Adipocyte (in vitro differentiated cells): ENCODE measurements around the gene KIF21B.

ENCODE experiments used
- DNase-seq: peaks from one replicate; pipeline ENCODE4 v3.0.0-alpha.2; 2015; ENCODE audit warnings: low read depth
- H3K27me3 ChIP-seq: replicated peaks from 2 replicates; pipeline ENCODE4 v1.7.0; 2013; ENCODE audit warnings: mild to moderate bottlenecking, low read length, moderate library complexity; ENCODE audit not compliant: control insufficient read depth, insufficient read depth
- H3K36me3 ChIP-seq: 2 replicates; pipeline ENCODE4 v1.7.0; 2013; ENCODE audit warnings: low read length, mild to moderate bottlenecking, moderate library complexity; ENCODE audit not compliant: control insufficient read depth, insufficient read depth, severe bottlenecking
- H3K4me1 ChIP-seq: 2 replicates; pipeline ENCODE4 v1.7.0; 2013; ENCODE audit warnings: mild to moderate bottlenecking, low read length, moderate library complexity; ENCODE audit not compliant: control insufficient read depth, insufficient read depth
- H3K4me3 ChIP-seq: 2 replicates; pipeline ENCODE4 v1.7.0; 2013; ENCODE audit warnings: mild to moderate bottlenecking, low read length, moderate library complexity
- H3K9ac ChIP-seq: 2 replicates; pipeline ENCODE4 v1.7.0; 2013; ENCODE audit warnings: mild to moderate bottlenecking, low read length, moderate library complexity
- H3K9me3 ChIP-seq: 2 replicates; pipeline ENCODE4 v1.7.0; 2013; ENCODE audit warnings: mild to moderate bottlenecking, low read length, moderate library complexity; ENCODE audit not compliant: control insufficient read depth

Gene KIF21B

GRCh38 chr1:200988693-200989092 is 34.8 kb downstream of the KIF21B start:
- no peak overlapping the region for H3K4me3 ChIP-seq
- DNase-seq = no peak
- H3K9ac ChIP-seq = no peak overlapping the region
- H3K27me3 ChIP-seq = no peaks in the 10 kb centered on the region
- no peaks in the 10 kb centered on the region for H3K36me3 ChIP-seq
- H3K4me1 ChIP-seq = no peaks in the 10 kb centered on the region
- H3K9me3 ChIP-seq = no peaks in the 10 kb centered on the region

DNA sequence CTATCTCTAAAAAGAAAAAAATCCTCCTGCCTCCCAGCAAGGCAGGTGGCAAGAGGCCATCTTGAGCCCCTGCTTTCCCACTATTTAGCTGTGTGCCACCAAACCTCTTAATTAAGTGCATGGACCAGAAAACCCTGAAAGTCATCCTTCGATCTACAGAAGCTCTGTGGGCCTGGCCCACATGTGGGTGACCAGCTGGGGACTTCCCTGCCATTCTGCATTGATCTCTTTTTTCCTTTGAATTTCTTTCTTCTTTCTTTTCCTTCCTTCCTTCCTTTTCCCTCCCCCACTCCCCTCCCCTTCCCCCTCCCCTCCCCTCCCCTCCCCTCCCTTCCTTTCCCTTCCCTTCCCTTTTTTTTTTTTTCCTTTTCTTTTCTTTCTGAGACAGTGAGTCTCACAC is 38.0 kb downstream of the KIF21B start:
- no peak for DNase-seq
- Histone ChIP-seq H3K4me1 (peaks cover 5% of the 10 kb centered on the region), H3K36me3 (no peaks in the 10 kb centered on the region), H3K27me3 (no peaks in the 10 kb centered on the region), H3K9me3 (no peaks in the 10 kb centered on the region), H3K4me3 (no peak overlapping the region), H3K9ac (no peak overlapping the region)

DNA sequence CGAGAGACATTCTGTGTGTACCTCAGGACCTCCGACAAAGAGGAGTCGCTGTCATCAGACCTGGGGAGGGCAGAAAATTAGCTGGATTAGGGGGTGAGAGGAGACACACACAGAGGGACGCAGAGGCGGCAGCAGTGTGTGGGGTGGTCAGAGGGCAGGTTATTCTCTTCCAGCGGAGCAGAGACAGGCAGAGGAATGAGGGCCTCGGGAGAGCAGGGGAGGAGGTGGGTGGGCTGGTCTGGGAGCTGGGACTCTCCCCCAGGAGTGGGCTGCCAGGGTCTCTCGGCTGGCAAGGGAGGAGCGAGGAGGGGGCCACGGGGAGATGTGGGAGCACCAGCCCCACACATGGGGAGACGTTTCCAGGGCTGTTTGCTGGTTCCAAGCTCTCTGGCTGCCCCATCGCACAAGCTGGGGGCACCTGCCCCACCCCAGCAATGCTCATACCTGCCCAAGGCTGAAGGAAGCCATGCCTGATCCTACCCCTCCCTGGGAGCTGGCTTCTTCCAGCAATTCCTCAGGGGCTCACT is 40.4 kb downstream of the KIF21B start:
- Histone ChIP-seq H3K9me3 (peaks cover 7% of the 10 kb centered on the region), H3K4me3 (no peak overlapping the region), H3K4me1 (peaks cover 5% of the 10 kb centered on the region), H3K27me3 (no peaks in the 10 kb centered on the region), H3K9ac (no peak overlapping the region), H3K36me3 (no peaks in the 10 kb centered on the region)
- DNase-seq = no peak

GRCh38 chr1:200982071-200982945 is 41.2 kb downstream of the KIF21B start:
- Histone ChIP-seq H3K36me3 (no peaks in the 10 kb centered on the region), H3K27me3 (no peaks in the 10 kb centered on the region), H3K4me3 (no peak overlapping the region), H3K4me1 (peaks cover 5% of the 10 kb centered on the region), H3K9me3 (peaks cover 7% of the 10 kb centered on the region), H3K9ac (no peak overlapping the region)
- DNase-seq = no peak

- no peaks in the 10 kb centered on the region for H3K27me3 ChIP-seq
- no peak overlapping the region for H3K4me3 ChIP-seq
- peaks cover 5% of the 10 kb centered on the region for H3K4me1 ChIP-seq
- DNase-seq = no peak
- peaks cover 7% of the 10 kb centered on the region for H3K9me3 ChIP-seq
- no peaks in the 10 kb centered on the region for H3K36me3 ChIP-seq
- H3K9ac ChIP-seq = no peak overlapping the region
These were observed 42.2 kb downstream of the KIF21B start for GRCh38 chr1:200981278-200981677.

DNA sequence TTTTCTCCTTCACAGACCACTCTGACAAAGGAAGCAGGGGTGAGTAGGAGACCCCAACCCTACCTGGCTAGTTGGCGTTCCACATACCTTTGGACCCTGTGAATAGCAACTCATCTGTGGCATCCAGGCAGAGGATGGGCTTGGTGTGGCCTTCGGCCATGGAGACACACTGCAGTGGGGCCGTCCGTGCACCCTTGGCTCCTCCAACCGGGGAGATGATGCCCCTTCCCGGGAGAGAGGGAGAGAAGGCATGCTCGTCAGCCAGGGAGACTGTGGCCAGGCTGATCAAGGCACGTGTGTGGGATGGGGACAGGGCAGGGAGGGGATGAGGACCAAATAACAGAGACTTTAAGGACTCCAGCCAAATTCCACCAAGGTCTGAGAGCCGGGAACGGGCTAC is 42.6 kb downstream of the KIF21B start:
- DNase-seq = no peak
- no peak overlapping the region for H3K9ac ChIP-seq
- H3K36me3 ChIP-seq = no peaks in the 10 kb centered on the region
- H3K4me1 ChIP-seq = peaks cover 5% of the 10 kb centered on the region
- H3K27me3 ChIP-seq = no peaks in the 10 kb centered on the region
- no peak overlapping the region for H3K4me3 ChIP-seq
- H3K9me3 ChIP-seq = peaks cover 7% of the 10 kb centered on the region

GRCh38 chr1:200980452-200980772 is 43.1 kb downstream of the KIF21B start:
- Histone ChIP-seq H3K9ac (no peak overlapping the region), H3K4me1 (peaks cover 5% of the 10 kb centered on the region), H3K4me3 (no peak overlapping the region), H3K27me3 (no peaks in the 10 kb centered on the region), H3K9me3 (peaks cover 7% of the 10 kb centered on the region), H3K36me3 (no peaks in the 10 kb centered on the region)
- DNase-seq = no peak

- Histone ChIP-seq H3K4me1 (peaks cover 5% of the 10 kb centered on the region), H3K27me3 (no peaks in the 10 kb centered on the region), H3K4me3 (no peak overlapping the region), H3K9ac (no peak overlapping the region), H3K36me3 (no peaks in the 10 kb centered on the region), H3K9me3 (peaks cover 7% of the 10 kb centered on the region)
- DNase-seq = no peak
These were observed 43.7 kb downstream of the KIF21B start for GRCh38 chr1:200979574-200980451.

DNA sequence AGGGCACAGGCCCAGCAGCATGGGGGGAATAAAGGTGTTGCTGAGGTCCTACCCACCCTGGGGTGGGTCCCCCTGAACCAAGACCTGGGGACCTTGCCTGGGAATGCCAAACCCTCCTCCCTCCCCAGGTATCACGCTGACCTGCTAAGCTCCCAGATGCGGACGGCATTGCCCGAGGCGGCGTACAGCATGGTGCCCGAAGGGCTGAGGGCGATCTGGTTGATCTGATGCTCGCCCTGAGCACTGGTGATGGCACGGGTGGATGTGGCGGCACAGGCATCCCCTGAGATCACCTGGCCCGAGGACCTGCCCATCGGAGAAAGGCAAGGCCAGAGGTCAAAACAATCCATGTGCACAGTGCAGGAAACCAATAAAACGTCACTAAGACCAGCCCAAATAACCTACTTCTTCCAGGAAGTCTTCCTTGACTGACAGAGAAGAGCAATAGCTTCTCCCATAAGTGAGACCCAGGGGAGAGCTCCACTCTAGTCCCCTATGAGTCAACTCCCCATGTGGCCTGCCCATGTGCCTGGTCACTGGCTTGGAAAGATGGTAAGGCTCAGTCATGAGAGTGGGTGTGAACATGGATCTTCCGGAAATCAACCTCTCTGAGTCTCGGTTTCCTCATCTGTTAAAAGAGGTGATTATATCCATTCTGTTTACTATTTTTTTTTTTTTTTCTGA is 46.3 kb downstream of the KIF21B start:
- DNase-seq = no peak
- Histone ChIP-seq H3K9ac (no peak overlapping the region), H3K4me3 (no peak overlapping the region), H3K36me3 (no peaks in the 10 kb centered on the region), H3K9me3 (peaks cover 7% of the 10 kb centered on the region), H3K27me3 (no peaks in the 10 kb centered on the region), H3K4me1 (peaks cover 4% of the 10 kb centered on the region)

DNA sequence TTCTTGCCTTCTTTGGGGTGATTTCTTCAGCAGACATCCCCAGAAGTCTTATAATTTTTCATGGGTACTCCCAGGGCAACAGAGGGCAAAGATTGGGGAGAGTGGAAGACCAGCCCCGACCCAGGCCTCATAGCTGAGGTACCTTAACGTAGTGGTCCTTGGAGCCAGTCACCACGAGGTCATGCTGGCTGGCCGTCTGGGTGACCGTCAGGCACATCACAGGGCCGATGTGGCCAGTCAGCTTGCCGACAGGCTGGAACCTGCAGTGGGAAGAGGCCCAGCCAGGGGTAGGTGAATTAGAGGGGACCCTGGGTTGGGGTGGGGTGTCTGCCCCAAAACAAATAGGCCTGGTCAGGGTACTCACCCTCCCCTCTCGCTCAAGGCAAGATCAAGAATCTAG is 46.9 kb downstream of the KIF21B start:
- H3K9ac ChIP-seq = no peak overlapping the region
- peaks cover 7% of the 10 kb centered on the region for H3K9me3 ChIP-seq
- no peaks in the 10 kb centered on the region for H3K4me1 ChIP-seq
- no peaks in the 10 kb centered on the region for H3K27me3 ChIP-seq
- DNase-seq = no peak
- H3K36me3 ChIP-seq = no peaks in the 10 kb centered on the region
- H3K4me3 ChIP-seq = no peak overlapping the region

- Histone ChIP-seq H3K27me3 (no peaks in the 10 kb centered on the region), H3K9me3 (peaks cover 7% of the 10 kb centered on the region), H3K36me3 (no peaks in the 10 kb centered on the region), H3K4me3 (no peak overlapping the region), H3K4me1 (no peaks in the 10 kb centered on the region), H3K9ac (no peak overlapping the region)
- no peak for DNase-seq
These were observed 48.1 kb downstream of the KIF21B start for GRCh38 chr1:200975458-200975857.
